HCEC 1CT (cell line): ENCODE data around the gene P3H4.
"Not testable (repeated sequence)": the region's sequence is repeated elsewhere in the genome, so short reads cannot be mapped to it uniquely, and the experiment has no call there.

Experiments
- DNase-seq: peaks from one replicate; pipeline ENCODE4 v3.0.0-alpha.2; 2017

The P3H4 gene

GRCh38 chr17:41811549-41812380, at the start of gene P3H4:
Gene P3H4 (minus strand): TSS chr17:41811949. CDS start chr17:41811915, 34 bp downstream.
- peak; percentile 76 for DNase-seq

GRCh38 chr17:41860254-41860931, 48.6 kb upstream of the P3H4 start:
- no peak for DNase-seq

- not testable (repeated sequence) for DNase-seq
These were observed 39.6 kb upstream of the P3H4 start for GRCh38 chr17:41851382-41851781.

GRCh38 chr17:41849251-41849990, 37.7 kb upstream of the P3H4 start:
- no peak for DNase-seq

- peak; percentile 43 for DNase-seq
These were observed 37.0 kb upstream of the P3H4 start for GRCh38 chr17:41848788-41849187.

- DNase-seq = peak; percentile 39
These were observed 33.2 kb upstream of the P3H4 start for GRCh38 chr17:41844971-41845370.

- DNase-seq = not testable (repeated sequence)
These were observed 29.0 kb upstream of the P3H4 start for GRCh38 chr17:41840781-41841180.

GRCh38 chr17:41839448-41839847, 27.7 kb upstream of the P3H4 start:
- not testable (repeated sequence) for DNase-seq

- no peak for DNase-seq
These were observed 26.2 kb upstream of the P3H4 start, which contains the start of gene KLHL10 for GRCh38 chr17:41837761-41838538. Gene KLHL10 (plus strand): TSS chr17:41837825. CDS start chr17:41837933, 108 bp downstream.

GRCh38 chr17:41836550-41837196, 24.9 kb upstream of the P3H4 start:
- no peak for DNase-seq

- peak; percentile 49 for DNase-seq
These were observed 24.2 kb upstream of the P3H4 start, which contains the start of gene NT5C3B for GRCh38 chr17:41835800-41836549. Gene NT5C3B (minus strand): TSS chr17:41836232. CDS start chr17:41836193, 39 bp downstream.

- peak; percentile 11 for DNase-seq
These were observed 23.6 kb upstream of the P3H4 start for GRCh38 chr17:41835214-41835799.

GRCh38 chr17:41829961-41830360, 18.2 kb upstream of the P3H4 start:
- DNase-seq = not testable (repeated sequence)

GRCh38 chr17:41825175-41825845, 13.6 kb upstream of the P3H4 start:
- DNase-seq = no peak

- DNase-seq = no peak
These were observed 12.3 kb upstream of the P3H4 start for GRCh38 chr17:41824086-41824485.

GRCh38 chr17:41823580-41823979, 11.8 kb upstream of the P3H4 start:
- DNase-seq = no peak

- no peak for DNase-seq
These were observed 11.4 kb upstream of the P3H4 start for GRCh38 chr17:41823141-41823524.

GRCh38 chr17:41822216-41823140, 10.7 kb upstream of the P3H4 start:
- DNase-seq = no peak

GRCh38 chr17:41821776-41822175, 10.0 kb upstream of the P3H4 start:
- DNase-seq = no peak
